HG03060 (cell line): ENCODE measurements around the gene HCN3.
A peak's percentile ranks its signal among the peaks of the same experiment; 100 is the strongest.
"Not testable (repeated sequence)": the region's sequence is repeated elsewhere in the genome, so short reads cannot be mapped to it uniquely, and the experiment has no call there.

ENCODE experiments used
- ATAC-seq: cut with Tn5 transposase; IDR thresholded peaks from one replicate; pipeline ENCODE4 v1.9.1; 2021; ENCODE audit warnings: low read depth, moderate number of reproducible peaks; ENCODE audit not compliant: unreplicated experiment

HCN3 gene

GRCh38 chr1:155277070-155277901, at the start of gene HCN3:
Gene HCN3 (plus strand): TSS chr1:155277463. CDS start chr1:155277591, 128 bp downstream.
- peak; percentile 33 for ATAC-seq

GRCh38 chr1:155228096-155228427, 49.2 kb upstream of the HCN3 start:
- no peak for ATAC-seq

GRCh38 chr1:155231302-155231701, 46.0 kb upstream of the HCN3 start:
- not testable (repeated sequence) for ATAC-seq

GRCh38 chr1:155232001-155232978, 45.0 kb upstream of the HCN3 start:
- not testable (repeated sequence) for ATAC-seq

- ATAC-seq, result not testable (repeated sequence)
Observed at GRCh38 chr1:155233502-155233901, 43.8 kb upstream of the HCN3 start.

- ATAC-seq, result not testable (repeated sequence)
Observed at GRCh38 chr1:155235375-155235774, 41.9 kb upstream of the HCN3 start.

GRCh38 chr1:155236451-155236850, 40.8 kb upstream of the HCN3 start:
- ATAC-seq, result no peak

- no peak for ATAC-seq
Observed at GRCh38 chr1:155241069-155241679, 36.1 kb upstream of the HCN3 start.

- no peak for ATAC-seq
Observed at GRCh38 chr1:155241841-155242264, 35.4 kb upstream of the HCN3 start.

GRCh38 chr1:155242805-155243358, 34.4 kb upstream of the HCN3 start:
- no peak for ATAC-seq

GRCh38 chr1:155244368-155245162, 32.7 kb upstream of the HCN3 start:
- ATAC-seq, result peak; percentile 82

GRCh38 chr1:155245163-155245524, 32.1 kb upstream of the HCN3 start:
- no peak for ATAC-seq

GRCh38 chr1:155246796-155247195, 30.5 kb upstream of the HCN3 start:
- ATAC-seq, result not testable (repeated sequence)

- ATAC-seq, result no peak
Observed at GRCh38 chr1:155247667-155248553, 29.4 kb upstream of the HCN3 start.

GRCh38 chr1:155250246-155250632, 27.0 kb upstream of the HCN3 start:
- peak; percentile 23 for ATAC-seq

- peak; percentile 74 for ATAC-seq
Observed at GRCh38 chr1:155250633-155251449, 26.4 kb upstream of the HCN3 start.

GRCh38 chr1:155251566-155251965, 25.7 kb upstream of the HCN3 start:
- ATAC-seq, result no peak

- ATAC-seq, result no peak
Observed at GRCh38 chr1:155253208-155253607, 24.1 kb upstream of the HCN3 start.
